ENCODE data around the gene CHSY1. TPM values are rescaled to one million over a fixed set of nuclear protein-coding genes. Genes with fewer than 3 reads are reported as not detected.

CHSY1 gene
- polyA plus RNA-seq, 1 donor from 2014 or later = 16.1 TPM

DNA sequence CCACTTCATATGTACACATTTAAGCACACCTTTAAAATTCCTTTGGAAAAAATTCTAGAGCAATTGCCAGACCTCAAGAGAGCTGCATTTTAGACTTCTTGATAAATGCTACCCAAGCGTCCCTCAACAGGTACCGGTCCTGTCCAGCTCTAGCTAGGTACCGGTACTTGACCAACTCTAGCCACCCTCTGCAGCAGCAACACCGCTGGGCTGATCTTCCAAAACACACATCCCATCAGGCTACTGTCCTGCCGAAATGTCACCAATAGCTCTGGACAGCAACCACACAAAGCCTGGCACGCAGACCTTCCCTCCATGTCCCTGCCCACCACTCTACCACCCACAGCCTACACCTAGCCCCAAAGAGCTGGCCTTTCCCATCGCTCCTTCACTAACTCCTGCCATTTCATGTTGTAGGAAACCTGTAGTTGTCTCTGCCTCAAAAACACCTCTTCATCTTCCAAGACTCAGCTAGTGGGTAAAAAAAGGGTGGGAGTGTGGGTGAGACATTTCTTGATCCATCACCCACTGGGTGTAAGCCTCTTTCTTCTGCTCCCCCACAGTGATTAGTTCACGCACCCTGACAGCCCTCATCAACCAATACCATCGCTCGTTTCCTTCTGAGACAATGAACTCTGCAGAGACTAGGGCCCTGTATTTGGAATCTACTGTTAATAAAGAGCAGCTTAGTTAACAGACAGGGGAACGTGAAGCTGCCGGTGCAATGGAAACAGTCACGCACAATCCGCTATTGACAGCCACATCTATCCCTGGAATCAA lies 6.8 kb downstream of the CHSY1 start:
- no peak for TF ChIP-seq TAF1 (IDR thresholded peaks at IDR 0.05; ENCODE audit: low read depth)
- no peak for TF ChIP-seq EZH2 (IDR thresholded peaks at IDR 0.05; ENCODE audit: borderline replicate concordance, insufficient read depth, low read length, poor library complexity, severe bottlenecking)
- TF ChIP-seq SMC3 (conservative IDR thresholded peaks at IDR 0.05; ENCODE audit: poor library complexity) = no peak
- no peak for TF ChIP-seq MXI1 (conservative IDR thresholded peaks at IDR 0.05; ENCODE audit: poor library complexity, severe bottlenecking)
- TF ChIP-seq, protein P1, sequence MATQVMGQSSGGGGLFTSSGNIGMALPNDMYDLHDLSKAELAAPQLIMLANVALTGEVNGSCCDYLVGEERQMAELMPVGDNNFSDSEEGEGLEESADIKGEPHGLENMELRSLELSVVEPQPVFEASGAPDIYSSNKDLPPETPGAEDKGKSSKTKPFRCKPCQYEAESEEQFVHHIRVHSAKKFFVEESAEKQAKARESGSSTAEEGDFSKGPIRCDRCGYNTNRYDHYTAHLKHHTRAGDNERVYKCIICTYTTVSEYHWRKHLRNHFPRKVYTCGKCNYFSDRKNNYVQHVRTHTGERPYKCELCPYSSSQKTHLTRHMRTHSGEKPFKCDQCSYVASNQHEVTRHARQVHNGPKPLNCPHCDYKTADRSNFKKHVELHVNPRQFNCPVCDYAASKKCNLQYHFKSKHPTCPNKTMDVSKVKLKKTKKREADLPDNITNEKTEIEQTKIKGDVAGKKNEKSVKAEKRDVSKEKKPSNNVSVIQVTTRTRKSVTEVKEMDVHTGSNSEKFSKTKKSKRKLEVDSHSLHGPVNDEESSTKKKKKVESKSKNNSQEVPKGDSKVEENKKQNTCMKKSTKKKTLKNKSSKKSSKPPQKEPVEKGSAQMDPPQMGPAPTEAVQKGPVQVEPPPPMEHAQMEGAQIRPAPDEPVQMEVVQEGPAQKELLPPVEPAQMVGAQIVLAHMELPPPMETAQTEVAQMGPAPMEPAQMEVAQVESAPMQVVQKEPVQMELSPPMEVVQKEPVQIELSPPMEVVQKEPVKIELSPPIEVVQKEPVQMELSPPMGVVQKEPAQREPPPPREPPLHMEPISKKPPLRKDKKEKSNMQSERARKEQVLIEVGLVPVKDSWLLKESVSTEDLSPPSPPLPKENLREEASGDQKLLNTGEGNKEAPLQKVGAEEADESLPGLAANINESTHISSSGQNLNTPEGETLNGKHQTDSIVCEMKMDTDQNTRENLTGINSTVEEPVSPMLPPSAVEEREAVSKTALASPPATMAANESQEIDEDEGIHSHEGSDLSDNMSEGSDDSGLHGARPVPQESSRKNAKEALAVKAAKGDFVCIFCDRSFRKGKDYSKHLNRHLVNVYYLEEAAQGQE (IDR thresholded peaks at IDR 0.05; ENCODE audit: borderline replicate concordance) = no peak
- Histone ChIP-seq H3K27ac (ENCODE audit: low read length) (no peak overlapping the region), H3K9me3 (ENCODE audit: low read length) (no peaks in the 10 kb centered on the region), H3K79me2 (replicated peaks; ENCODE audit: insufficient read depth, low read length) (peaks cover 63% of the 10 kb centered on the region), H3K9me2 (ENCODE audit: insufficient read depth, low read length) (no peaks in the 10 kb centered on the region), H3K27me3 (ENCODE audit: insufficient read depth, low read depth, low read length) (no peaks in the 10 kb centered on the region), H3K9ac (ENCODE audit: low read length) (no peak overlapping the region), H2AFZ (ENCODE audit: low read depth, low read length) (no peak overlapping the region), H4K20me1 (ENCODE audit: insufficient read depth) (no peaks in the 10 kb centered on the region), H3K36me3 (ENCODE audit: insufficient read depth, low read length) (no peaks in the 10 kb centered on the region), H3F3A (ENCODE audit: insufficient read depth, low read length, poor library complexity, severe bottlenecking) (no peaks in the 10 kb centered on the region), H3K4me2 (ENCODE audit: low read length) (no peak overlapping the region), H3K4me3 (ENCODE audit: low read length) (no peak overlapping the region)

DNA sequence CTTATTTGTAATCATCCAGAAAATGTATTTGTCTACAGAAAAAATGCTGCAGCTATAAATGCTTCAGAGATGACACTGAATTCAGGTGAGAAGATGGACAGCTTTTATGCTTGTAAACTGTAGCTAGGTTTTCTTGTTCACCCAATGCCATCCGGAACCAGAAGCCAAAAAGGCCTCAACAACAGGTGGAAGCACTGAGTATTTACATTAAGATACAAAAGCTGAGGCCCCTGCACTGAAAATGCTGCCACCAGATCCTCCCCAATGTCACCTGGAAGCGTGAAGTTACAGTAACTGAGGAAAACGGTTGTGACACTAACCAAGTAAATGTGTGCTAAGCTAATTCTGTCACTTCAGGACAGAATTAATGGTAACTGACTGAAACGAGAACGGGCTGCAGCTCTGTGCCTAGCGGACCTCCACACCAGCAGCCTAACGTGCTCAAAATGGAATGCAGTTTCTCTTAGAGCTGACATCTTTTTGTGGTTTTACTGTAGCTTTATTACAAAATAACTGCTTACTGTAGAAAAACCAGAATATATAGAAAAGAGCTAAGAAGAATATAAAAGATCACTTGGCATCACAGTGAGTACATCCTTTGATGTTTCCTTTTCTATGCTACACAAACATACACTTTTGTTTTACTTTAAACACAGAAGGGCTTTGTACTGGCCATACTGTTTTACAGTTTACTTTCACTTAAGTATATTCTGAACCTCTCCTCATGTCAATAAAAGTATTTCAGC lies 7.6 kb downstream of the CHSY1 start:
- Histone ChIP-seq H3K27ac (ENCODE audit: low read length) (no peak overlapping the region), H3K79me2 (replicated peaks; ENCODE audit: insufficient read depth, low read length) (peaks cover 60% of the 10 kb centered on the region), H3F3A (ENCODE audit: insufficient read depth, low read length, poor library complexity, severe bottlenecking) (no peaks in the 10 kb centered on the region), H3K4me3 (ENCODE audit: low read length) (no peak overlapping the region), H3K9ac (ENCODE audit: low read length) (no peak overlapping the region), H3K9me2 (ENCODE audit: insufficient read depth, low read length) (no peaks in the 10 kb centered on the region), H3K4me2 (ENCODE audit: low read length) (no peak overlapping the region), H3K36me3 (ENCODE audit: insufficient read depth, low read length) (no peaks in the 10 kb centered on the region), H4K20me1 (ENCODE audit: insufficient read depth) (no peaks in the 10 kb centered on the region), H3K27me3 (ENCODE audit: insufficient read depth, low read depth, low read length) (no peaks in the 10 kb centered on the region), H2AFZ (ENCODE audit: low read depth, low read length) (no peak overlapping the region), H3K9me3 (ENCODE audit: low read length) (no peaks in the 10 kb centered on the region)
- no peak for TF ChIP-seq EZH2 (IDR thresholded peaks at IDR 0.05; ENCODE audit: borderline replicate concordance, insufficient read depth, low read length, poor library complexity, severe bottlenecking)
- TF ChIP-seq, protein P1 (IDR thresholded peaks at IDR 0.05; ENCODE audit: borderline replicate concordance) = no peak
- no peak for TF ChIP-seq RAD21 (conservative IDR thresholded peaks at IDR 0.05)
- no peak for TF ChIP-seq EP300 (conservative IDR thresholded peaks at IDR 0.05; ENCODE audit: poor library complexity, severe bottlenecking)
- TF ChIP-seq POLR2AphosphoS5 (IDR thresholded peaks at IDR 0.05) = no peak
- no peak for TF ChIP-seq SMC3 (conservative IDR thresholded peaks at IDR 0.05; ENCODE audit: poor library complexity)
- TF ChIP-seq CTCF (IDR thresholded peaks at IDR 0.05; ENCODE audit: poor library complexity, severe bottlenecking) = no peak

Measured in neural cell (in vitro differentiated cells).